GM21786 (cell line): Measurements from ENCODE around the gene CGN.
"Not testable (repeated sequence)": the region's sequence is repeated elsewhere in the genome, so short reads cannot be mapped to it uniquely, and the experiment has no call there.

Experiments used
- ATAC-seq: cut with Tn5 transposase; IDR thresholded peaks from one replicate; pipeline ENCODE4 v1.9.1; 2021; ENCODE audit not compliant: unreplicated experiment

Gene CGN

DNA sequence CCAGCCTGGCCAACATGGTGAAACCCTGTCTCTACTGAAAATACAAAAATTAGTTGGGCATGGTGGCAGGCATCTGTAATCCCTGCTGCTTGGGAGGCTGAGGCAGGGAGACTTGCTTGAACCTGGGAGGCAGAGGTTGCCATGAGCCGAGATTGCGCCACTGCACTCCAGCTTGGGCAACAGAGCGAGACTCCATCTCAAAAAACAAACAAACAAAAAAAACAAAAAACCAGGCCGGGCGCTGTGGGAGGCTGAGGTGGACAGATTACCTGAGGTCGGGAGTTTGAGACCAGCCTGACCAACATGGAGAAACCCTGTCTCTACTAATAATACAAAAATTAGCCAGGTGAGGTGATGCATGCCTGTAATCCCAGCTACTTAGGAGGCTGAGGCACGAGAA lies 11.2 kb downstream of the CGN start:
- ATAC-seq: not testable (repeated sequence)

DNA sequence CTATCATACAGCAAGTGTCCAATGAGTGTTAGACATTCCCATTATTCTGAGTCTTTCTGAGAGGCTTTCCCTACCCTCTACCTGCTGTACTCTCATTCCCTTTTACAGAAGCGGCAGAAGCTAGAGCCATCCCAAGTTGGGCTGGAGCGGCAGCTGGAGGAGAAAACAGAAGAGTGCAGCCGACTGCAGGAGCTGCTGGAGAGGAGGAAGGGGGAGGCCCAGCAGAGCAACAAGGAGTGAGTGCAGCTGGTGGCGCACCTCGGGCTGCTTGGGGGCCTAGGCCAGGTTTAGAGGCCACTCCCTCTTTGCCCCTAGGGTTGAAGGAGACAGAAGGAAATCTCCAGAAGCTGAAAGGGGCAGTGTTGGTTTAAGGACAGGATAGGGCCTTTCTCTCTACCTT lies 12.1 kb downstream of the CGN start:
- ATAC-seq: no peak

DNA sequence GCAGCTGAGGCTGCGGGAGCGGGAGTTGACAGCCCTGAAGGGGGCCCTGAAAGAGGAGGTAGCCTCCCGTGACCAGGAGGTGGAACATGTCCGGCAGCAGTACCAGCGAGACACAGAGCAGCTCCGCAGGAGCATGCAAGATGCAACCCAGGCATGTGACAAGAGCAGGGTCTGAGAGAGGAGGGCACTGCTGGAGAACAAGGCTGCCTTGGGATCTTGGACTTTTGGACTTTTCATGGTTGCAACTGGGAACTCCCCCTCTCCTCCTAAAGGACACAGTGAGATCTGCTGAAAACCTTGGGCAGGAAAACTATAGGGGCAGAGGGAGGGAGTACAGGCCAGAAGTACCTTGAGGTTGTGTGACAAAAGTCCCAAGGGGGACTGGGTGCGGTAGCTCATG lies 13.5 kb downstream of the CGN start:
- ATAC-seq: no peak

DNA sequence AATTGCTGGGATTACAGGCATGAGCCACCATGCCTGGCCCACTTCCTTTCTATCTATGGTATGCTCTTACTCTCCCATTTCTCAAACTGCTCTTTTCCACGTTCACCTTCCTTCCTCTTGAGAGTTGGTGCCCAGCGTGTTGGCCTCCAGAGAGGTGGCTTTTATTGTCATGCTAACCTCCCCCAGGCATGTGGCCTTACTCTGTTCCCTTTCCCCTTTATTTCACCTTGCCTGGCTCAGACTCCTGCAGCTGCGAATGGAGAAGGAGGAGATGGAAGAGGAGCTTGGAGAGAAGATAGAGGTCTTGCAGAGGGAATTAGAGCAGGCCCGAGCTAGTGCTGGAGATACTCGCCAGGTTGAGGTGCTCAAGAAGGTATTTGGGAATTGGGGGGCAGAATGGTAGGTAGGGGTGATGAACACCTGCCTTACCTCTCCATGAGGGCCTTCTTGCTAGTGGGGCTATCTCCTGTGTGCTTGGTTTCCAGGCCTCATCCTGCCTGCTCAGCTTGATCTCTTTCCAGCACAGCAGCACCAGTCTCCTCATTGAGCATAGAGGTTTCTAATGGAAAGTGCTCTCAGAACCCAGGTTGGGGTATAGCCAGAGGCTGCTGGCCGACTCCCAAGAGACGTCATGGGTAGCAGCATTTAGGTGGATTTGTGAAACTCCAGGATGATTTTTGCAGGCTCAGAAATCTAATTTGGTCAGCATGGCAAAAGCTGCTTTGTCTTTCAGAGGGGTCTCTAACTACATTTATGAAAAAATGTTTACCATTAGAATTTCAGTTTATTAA lies 15.7 kb downstream of the CGN start:
- ATAC-seq: no peak

DNA sequence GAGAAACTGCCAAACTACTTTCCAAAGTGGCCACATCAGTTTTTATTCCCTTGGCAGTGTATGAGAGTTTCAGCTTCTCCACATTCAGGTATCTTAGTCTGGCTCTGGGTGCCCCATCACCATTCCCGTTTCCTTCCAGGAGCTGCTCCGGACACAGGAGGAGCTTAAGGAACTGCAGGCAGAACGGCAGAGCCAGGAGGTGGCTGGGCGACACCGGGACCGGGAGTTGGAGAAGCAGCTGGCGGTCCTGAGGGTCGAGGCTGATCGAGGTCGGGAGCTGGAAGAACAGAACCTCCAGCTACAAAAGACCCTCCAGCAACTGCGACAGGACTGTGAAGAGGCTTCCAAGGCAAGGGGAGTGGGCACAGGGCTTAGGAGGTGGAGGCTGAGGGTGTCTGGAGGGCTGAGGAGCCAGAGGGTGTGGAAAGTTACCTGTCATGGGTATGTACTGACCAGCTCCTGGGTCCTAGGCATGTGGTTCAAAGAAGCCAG lies 18.1 kb downstream of the CGN start:
- ATAC-seq: no peak

DNA sequence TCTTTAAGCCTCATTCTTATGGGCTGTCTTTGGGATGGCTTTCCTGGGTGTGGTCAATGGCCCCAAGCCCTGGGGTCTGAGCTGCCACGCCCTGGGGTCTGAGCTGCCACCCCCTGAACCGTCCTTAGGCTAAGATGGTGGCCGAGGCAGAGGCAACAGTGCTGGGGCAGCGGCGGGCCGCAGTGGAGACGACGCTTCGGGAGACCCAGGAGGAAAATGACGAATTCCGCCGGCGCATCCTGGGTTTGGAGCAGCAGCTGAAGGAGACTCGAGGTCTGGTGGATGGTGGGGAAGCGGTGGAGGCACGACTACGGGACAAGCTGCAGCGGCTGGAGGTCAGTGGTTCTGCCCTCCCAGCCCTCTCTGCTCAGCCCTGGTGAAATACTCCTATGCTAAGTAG lies 18.6 kb downstream of the CGN start:
- no peak for ATAC-seq

DNA sequence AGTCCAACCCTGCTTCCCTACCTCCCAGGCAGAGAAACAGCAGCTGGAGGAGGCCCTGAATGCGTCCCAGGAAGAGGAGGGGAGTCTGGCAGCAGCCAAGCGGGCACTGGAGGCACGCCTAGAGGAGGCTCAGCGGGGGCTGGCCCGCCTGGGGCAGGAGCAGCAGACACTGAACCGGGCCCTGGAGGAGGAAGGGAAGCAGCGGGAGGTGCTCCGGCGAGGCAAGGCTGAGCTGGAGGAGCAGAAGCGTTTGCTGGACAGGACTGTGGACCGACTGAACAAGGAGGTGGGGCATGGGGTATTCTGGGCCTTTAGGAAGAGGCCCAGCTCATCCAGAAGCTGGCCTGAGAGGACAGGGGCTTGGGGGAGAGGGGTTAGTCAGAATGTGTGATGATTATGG lies 19.3 kb downstream of the CGN start:
- no peak for ATAC-seq

DNA sequence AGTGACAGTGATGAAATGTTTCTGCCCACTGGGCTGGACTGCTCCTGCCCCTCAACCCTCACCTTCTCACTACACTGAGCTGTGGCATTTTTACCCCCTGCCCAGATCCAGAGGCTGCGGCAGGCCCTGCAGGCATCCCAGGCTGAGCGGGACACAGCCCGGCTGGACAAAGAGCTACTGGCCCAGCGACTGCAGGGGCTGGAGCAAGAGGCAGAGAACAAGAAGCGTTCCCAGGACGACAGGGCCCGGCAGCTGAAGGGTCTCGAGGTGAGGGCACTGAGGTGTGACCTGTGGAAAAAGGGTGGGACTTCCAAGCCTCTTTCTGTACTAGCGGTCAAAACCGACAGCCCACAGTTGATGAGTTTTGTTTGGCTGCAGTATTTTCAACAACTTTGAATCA lies 22.7 kb downstream of the CGN start:
- ATAC-seq: no peak

DNA sequence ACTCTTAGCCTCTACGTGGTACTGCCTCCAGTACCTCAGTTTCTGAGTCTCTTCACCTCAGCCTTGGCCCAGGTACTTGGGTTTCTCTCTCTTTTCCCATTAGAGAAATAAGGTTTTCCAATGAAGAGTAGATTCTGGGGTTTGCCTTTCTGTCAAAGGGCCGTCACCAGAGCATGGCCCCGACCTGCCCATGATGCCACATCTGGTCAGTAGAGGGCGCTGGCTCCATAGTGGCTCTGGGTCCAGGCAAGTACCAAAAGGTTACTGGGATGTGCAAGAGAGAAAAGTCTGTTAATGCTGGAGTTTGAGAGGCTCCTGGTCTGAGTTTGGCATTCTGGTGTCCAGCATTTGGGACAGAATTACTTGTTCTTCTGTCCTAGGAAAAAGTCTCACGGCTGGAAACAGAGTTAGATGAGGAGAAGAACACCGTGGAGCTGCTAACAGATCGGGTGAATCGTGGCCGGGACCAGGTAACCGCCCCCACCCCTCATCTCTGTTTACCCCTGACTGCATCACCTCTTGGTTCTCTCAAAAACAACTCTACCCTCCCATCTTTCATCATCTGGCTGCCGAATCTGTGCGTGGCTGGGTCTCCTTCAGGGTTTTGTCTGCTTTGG lies 23.6 kb downstream of the CGN start:
- no peak for ATAC-seq

DNA sequence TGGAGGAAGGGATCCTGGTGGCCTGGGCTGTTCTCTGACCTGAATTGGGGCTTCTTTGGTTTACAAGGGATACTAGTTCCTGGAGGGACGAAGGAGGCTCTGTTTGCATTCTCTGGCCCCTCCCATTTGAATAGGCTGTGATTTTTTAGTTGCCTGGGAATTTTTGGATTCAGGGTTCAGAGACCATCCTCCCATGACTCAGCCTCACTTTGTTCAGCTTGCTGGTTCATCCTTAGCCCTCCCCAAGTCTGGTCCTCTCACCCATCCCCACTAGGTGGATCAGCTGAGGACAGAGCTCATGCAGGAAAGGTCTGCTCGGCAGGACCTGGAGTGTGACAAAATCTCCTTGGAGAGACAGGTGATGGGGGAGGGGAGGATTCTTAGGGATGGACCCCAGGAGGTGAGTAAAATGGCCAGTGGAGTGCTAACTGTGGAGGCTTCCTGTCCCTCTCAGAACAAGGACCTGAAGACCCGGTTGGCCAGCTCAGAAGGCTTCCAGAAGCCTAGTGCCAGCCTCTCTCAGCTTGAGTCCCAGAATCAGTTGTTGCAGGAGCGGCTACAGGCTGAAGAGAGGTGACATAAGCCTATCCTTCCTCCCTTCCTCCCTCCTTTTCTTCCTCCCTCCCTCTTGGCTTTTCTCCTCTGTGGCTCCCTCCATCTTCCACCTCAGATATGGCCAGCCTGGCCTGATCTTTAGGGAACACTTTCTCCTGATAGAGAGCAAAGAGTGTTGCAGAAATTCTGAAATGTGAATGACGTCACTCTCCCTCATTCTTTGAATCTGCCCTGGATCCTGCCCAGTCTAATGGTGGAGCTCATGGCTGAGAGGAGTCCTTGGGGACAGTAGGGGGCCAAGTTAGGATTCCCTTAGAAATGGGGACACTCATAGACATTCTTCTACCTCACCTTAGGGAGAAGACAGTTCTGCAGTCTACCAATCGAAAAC lies 24.4 kb downstream of the CGN start:
- ATAC-seq: no peak

DNA sequence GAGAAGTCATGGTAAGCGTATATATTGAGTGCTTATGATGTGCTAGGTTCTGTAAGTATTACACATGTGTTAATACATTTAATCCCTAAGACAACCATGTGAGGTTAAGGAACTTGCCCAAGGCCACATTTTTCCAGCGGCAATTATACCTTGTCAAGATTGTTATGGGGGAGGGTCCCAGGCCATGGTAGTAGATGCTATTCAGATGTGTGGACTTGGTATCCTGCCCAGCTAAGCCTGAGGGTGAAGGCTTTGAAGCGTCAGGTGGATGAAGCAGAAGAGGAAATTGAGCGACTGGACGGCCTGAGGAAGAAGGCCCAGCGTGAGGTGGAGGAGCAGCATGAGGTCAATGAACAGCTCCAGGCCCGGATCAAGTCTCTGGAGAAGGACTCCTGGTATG lies 25.3 kb downstream of the CGN start:
- no peak for ATAC-seq

DNA sequence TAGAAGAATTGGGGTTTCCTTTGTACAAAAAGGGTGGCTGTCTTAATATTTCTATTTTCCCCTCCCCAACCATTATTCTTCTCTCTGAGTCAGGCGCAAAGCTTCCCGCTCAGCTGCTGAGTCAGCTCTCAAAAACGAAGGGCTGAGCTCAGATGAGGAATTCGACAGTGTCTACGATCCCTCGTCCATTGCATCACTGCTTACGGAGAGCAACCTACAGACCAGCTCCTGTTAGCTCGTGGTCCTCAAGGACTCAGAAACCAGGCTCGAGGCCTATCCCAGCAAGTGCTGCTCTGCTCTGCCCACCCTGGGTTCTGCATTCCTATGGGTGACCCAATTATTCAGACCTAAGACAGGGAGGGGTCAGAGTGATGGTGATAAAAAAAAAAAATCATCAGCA lies 25.9 kb downstream of the CGN start:
- ATAC-seq: no peak

DNA sequence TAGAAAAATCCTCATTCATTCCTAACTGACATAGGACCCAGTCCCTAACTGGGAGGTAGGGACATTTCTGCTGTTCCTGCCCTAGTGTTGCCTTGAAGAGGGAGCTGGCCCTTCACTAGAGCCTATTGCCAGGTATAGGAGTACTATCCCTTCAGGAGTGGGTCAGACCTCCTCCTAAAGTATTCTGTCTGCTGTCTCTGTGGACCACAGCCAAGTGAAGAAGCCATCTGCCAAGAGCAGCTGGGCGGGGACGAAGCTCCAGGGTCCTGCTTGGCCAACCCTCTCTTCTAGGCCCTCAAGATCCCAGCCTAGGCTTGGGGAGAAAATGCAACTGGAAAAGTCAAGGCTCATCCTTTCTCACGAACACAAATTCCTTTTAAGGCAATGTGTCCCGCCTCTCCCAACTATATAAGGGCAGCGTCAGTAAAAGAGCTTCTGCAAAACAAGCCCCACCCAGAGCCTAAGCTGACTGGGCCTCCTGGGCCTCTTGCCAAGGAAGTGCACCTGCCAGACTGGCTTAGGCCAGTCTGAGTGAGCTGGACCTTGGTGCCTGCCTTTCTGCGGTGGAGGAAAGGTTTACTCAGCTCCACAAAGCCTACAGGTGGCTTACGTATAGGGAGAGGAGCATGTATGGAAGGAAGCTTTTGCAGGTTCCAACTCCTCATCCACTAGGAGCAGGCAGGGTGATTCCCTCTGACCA lies 28.3 kb downstream of the CGN start:
- ATAC-seq: peak; percentile 41

DNA sequence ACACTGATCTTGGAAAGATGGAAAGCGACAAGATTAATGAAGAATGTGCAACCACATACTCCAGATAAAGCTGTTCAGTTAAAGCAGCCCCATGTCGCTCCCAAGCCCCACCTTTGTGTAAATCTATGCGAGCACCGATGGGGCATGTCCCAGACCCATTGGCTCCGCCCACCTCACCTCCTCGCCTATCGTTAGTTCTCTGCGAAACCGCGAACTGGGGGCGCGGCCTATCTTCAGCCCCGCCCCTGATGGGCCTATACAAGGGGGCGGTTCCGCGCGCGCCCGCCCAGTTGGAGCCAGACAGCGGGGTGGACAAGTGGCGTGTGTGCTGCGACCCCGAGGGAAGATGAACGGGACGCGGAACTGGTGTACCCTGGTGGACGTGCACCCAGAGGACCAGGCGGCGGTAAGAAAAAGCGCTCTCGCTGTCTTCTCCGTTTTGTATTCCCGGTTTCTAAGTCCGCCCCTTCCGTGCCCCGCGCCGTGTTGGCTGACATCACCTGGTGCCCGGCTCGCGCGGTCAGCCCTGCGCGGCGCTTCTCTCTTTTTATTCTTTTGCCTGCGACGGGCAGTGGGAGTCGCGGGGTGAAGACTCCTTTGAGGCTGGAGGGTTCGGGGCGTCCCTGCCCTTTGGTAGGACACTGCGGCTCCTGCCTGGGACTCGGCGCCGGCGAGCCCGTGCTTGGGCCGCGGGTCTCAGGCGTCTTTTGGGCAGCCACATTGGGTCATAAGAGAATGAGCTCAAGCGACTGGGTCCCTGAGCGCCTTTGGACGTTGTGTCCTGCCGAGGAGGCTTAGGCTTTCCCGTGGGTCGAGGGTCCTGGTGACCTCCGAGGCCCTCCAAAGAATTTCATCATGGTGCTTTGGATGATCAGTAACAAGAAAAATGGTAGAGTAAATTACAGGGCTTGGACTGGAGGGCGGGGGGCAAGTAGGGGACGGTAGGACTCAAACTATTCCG lies 29.1 kb downstream of the CGN start, which contains the start of gene TUFT1:
TSS of gene TUFT1 (plus strand) at position 289 of the 961 bp plus-strand sequence. CDS start at position 347, 58 bp downstream.
- peak; percentile 91 for ATAC-seq

DNA sequence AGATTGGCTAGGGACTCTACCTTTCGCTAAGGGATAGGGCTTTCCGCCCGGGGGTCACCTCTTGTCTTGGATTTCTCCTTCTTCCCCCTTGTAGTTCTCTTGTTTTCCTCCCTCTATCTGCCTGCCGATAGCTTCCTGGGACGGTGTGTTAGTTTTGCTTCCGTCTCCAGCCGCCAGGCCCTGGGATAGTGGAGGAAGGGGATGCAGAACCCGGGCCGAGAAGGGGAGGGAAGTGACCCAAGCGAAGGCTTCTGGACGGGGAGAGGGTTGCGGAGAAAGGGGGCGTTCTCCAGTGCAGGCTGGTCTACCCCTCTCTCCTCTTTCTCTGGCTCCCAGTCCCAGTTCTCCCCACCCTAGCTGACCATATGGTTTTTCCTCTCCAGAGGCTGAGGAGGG lies 29.8 kb downstream of the CGN start:
- no peak for ATAC-seq

DNA sequence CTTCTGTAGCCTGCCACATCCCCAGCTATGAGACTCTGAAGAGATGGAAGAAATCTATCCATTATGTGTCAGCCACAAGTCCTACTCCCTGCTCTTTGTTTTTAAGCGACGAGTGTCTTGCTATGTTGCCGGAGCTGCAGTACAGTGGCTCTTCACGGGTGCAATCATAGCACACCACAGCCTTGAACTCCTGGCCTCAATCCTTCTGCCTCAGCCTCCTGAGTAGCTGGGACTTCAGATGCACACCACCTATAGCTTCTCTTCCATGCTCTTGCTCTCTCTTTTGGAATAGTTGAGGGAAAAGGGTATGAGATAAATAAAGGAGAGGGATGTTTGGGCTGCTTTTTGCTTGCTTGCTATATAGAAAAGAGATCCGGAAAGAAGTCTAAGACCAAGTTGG lies 30.6 kb downstream of the CGN start:
- ATAC-seq: no peak

DNA sequence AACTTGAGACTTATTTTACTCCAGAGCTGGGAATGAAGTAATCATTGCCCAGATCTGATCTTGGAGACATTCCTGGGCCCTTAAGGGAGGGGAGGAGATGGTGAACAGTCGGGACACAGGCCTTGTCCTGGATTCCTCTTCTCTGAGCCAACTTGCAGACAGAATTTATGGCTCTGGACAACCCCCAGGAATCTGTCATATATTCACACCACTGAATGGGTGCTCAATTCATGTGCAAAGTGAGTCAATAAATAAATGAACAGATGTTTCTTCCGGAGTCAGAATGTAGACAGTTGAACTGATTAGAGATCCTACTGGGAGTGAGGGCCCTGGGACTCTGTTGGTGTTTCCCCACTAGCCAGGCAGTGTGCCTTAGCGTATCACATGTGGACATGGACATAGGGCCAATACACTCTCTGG lies 31.5 kb downstream of the CGN start:
- ATAC-seq: no peak

DNA sequence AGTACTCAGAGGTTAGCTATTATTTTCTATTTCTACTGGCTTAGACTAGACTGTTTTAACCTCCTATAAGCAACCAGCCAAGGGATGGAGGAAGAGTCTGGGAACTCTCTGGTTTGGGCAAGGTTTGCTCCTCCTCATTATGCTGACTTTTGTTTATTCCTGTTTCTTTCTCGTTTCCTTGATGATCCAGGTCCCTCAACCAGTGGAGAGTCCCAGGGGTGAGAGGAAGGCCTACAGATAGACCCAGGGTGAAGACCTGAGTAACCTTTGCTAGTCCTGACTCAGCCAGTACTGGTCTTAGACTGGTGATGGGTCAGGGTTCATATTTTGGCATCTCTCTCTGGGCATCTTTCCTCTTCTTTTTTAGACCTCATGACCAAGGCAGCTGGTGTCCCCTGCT lies 34.4 kb downstream of the CGN start:
- ATAC-seq: no peak

DNA sequence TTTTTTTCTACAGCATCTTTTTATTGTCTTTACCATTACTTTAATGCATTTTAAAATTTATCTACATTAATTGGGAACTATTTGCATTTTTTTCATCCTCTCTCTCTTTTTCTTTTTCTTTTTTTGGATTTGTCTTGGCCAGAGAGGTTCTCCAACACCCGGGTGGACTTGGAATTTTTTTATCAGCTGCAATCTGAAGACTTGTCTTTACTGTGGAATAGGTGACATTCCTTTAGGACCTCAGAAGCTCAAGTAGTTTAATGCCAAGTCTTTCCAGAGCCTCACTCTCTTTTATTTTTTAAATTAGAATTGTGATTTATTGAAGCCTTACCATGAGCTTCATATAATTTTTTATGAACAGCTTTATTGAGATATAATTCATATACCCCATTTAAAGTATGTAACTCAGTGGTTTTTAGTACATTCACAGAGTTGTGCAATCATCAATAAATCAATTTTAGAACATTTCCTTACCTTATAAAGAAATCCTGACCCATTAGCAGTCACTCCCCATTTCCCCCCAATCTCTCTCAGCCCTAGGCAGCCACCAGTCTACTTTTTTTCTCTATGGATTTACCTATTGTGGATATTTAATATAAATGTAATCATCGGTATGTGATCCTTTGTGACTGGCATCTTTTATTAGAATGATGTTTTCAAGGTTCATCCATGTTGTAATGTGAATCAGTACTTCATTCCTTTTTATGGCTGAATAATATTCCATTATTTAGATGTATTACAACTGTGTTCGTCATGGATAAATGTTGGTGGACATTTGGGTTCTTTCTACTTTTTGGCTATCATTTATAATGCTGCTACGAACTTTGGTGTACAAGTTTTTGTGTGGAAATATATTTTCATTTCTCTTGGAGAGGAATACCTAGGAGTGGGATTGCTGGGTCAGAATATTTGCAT lies 35.1 kb downstream of the CGN start:
- ATAC-seq: no peak
